B cell (primary cell): ENCODE results near the gene CFAP141. TPM values are rescaled to one million over a fixed set of nuclear protein-coding genes. Genes with fewer than 3 reads are reported as not detected.
"Not testable (repeated sequence)": the region's sequence is repeated elsewhere in the genome, so short reads cannot be mapped to it uniquely, and the experiment has no call there.

Experiments used
- ATAC-seq: fragments of 200-7000 bp; cut with Tn5 transposase; one replicate; pipeline ENCODE4 v1.10.0; 2021; ENCODE audit warnings: low read depth, mild to moderate bottlenecking, moderate number of reproducible peaks, moderate library complexity
- CTCF ChIA-PET: fragments of 350-600 bp; sonication (Branson Sonifier 250); formaldehyde crosslinking; loops from one replicate; lab custom pipeline; 2021; ENCODE audit warnings: antibody characterized with exemption, inconsistent platforms; lab: Charles Lee
- POLR2A ChIA-PET: fragments of 350-600 bp; sonication (Branson Sonifier 250); formaldehyde crosslinking; loops from one replicate; lab custom pipeline; 2021; ENCODE audit warnings: antibody characterized with exemption; lab: Charles Lee
- DNase-seq: peaks from one replicate; pipeline ENCODE4 v3.0.0; 2013
- H2AFZ ChIP-seq: 2 replicates; pipeline ENCODE4 v1.6.1; 2012; ENCODE audit warnings: mild to moderate bottlenecking, low read depth, low read length; ENCODE audit not compliant: insufficient read depth, poor library complexity, severe bottlenecking
- H3K27ac ChIP-seq, 2 donors: 1 replicate in 1 of 2; 2 replicates in 1 of 2; pipeline ENCODE4 v1.5.1; 2012 to 2013; ENCODE audit warnings: low read length in 2 of 2, mild to moderate bottlenecking in 2 of 2, moderate library complexity in 1 of 2
- H3K27me3 ChIP-seq, 4 experiments: fragments of 200-600 bp in 1 of 4; sonication (generic) in 1 of 4; replicated peaks in 1 of 4; 1 replicate in 2 of 4; 2 replicates in 2 of 4; pipeline versions ENCODE4 v1.6.1 to v1.7.0; 2013 to 2016; ENCODE audit warnings: low read length in 3 of 4, mild to moderate bottlenecking in 2 of 4, mixed read lengths in 1 of 4, moderate library complexity in 1 of 4; ENCODE audit not compliant: insufficient read depth in 4 of 4, control insufficient read depth in 3 of 4; ENCODE audit errors: control extremely low read depth in 1 of 4
- H3K36me3 ChIP-seq, 2 experiments: replicated peaks in 1 of 2; 1 replicate in 1 of 2; 2 replicates in 1 of 2; pipeline versions ENCODE4 v1.6.1 to v1.7.1; 2013; ENCODE audit warnings: low read length in 1 of 2; ENCODE audit not compliant: insufficient read depth in 2 of 2, control insufficient read depth in 1 of 2; ENCODE audit errors: control extremely low read depth in 1 of 2, extremely low read depth in 1 of 2
- H3K4me1 ChIP-seq, 2 donors: fragments of 200-600 bp in 1 of 2; sonication (generic) in 1 of 2; 1 replicate in 1 of 2; 2 replicates in 1 of 2; pipeline versions ENCODE4 v1.5.1 to v1.6.1; 2013 to 2017; ENCODE audit warnings: low read length in 2 of 2; ENCODE audit not compliant: control insufficient read depth in 2 of 2, insufficient read depth in 2 of 2
- H3K4me2 ChIP-seq: replicated peaks from 2 replicates; pipeline ENCODE3; 2012; ENCODE audit warnings: mild to moderate bottlenecking, low read depth, low read length; ENCODE audit not compliant: poor library complexity, severe bottlenecking
- H3K4me3 ChIP-seq, 5 experiments: fragments of 200-600 bp in 1 of 5; sonication (generic) in 1 of 5; 1 replicate in 3 of 5; 2 replicates in 2 of 5; pipeline versions ENCODE4 v1.5.1 to v1.7.0; 2011 to 2016; ENCODE audit warnings: low read length in 4 of 5, mild to moderate bottlenecking in 4 of 5, low read depth in 2 of 5, control low read depth in 1 of 5, moderate library complexity in 1 of 5; ENCODE audit not compliant: insufficient read depth in 1 of 5; ENCODE audit errors: control extremely low read depth in 1 of 5, extremely low read depth in 1 of 5
- H3K79me2 ChIP-seq: fragments of 200-600 bp; sonication (generic); one replicate; pipeline ENCODE4 v1.6.0; 2016; ENCODE audit warnings: low read length; ENCODE audit not compliant: control insufficient read depth, insufficient read depth
- H3K9ac ChIP-seq: fragments of 200-600 bp; sonication (generic); 2 replicates; pipeline ENCODE4 v1.6.1; 2017; ENCODE audit warnings: mild to moderate bottlenecking, low read length, moderate library complexity
- H3K9me3 ChIP-seq, 3 donors: one replicate each; pipeline versions ENCODE4 v1.6.1 to v1.7.1; 2013; ENCODE audit warnings: low read length in 2 of 3; ENCODE audit not compliant: control insufficient read depth in 2 of 3, insufficient read depth in 1 of 3; ENCODE audit errors: control extremely low read depth in 1 of 3
- H4K20me1 ChIP-seq: 2 replicates; pipeline ENCODE4 v1.6.0; 2012; ENCODE audit warnings: mild to moderate bottlenecking, low read length; ENCODE audit not compliant: insufficient read depth, control insufficient read depth, poor library complexity, severe bottlenecking
- H3K27ac Mint-ChIP-seq: one replicate; pipeline ENCODE4 v1.8.0; 2021; ENCODE audit warnings: mixed read lengths
- H3K27me3 Mint-ChIP-seq: one replicate; pipeline ENCODE4 v1.8.0; 2021; ENCODE audit warnings: mixed read lengths
- H3K4me1 Mint-ChIP-seq: one replicate; pipeline ENCODE4 v1.8.0; 2021; ENCODE audit warnings: mixed read lengths
- H3K4me3 Mint-ChIP-seq: one replicate; pipeline ENCODE4 v1.8.0; 2021; ENCODE audit warnings: mixed read lengths
- H3K9me3 Mint-ChIP-seq: one replicate; pipeline ENCODE4 v1.8.0; 2022; ENCODE audit warnings: mixed read lengths; ENCODE audit not compliant: insufficient read depth
- CTCF ChIP-seq: fragments of 200-600 bp; IDR thresholded peaks from one replicate; pipeline ENCODE4 v1.8.0; 2022; ENCODE audit warnings: antibody characterized with exemption, mild to moderate bottlenecking
- EZH2 ChIP-seq: IDR thresholded peaks from 2 replicates; pipeline ENCODE4 v1.6.1; 2012; ENCODE audit warnings: borderline replicate concordance, low read depth, mild to moderate bottlenecking, moderate library complexity, low read length; ENCODE audit not compliant: insufficient read depth, poor library complexity, severe bottlenecking
- WGBS: methylation state at CpG from one replicate; pipeline ENCODE4 v1.1.5; 2013; ENCODE audit warnings: missing lambda C conversion rate; ENCODE audit not compliant: insufficient coverage; 5-methylcytosine and 5-hydroxymethylcytosine counted together
- intact Hi-C: fragments of 100-400 bp; cut with micrococcal nuclease; formaldehyde crosslinking; loops from one replicate; pipeline ENCODE4 v1.10.0; 2022
- polyA plus RNA-seq: library from polyadenylated mRNA; depleted of rRNA; stranded (reverse); fragments of >200 nt; gene quantifications from 2 replicates; pipeline ENCODE4 v1.2.3, GENCODE V29; 2012
- total RNA-seq, 2 donors: library from RNA; stranded (reverse); fragments of 120-200 nt in 1 of 2; gene quantifications; 1 replicate in 1 of 2; 2 replicates in 1 of 2; pipeline versions ENCODE4 v1.2.3 to v1.2.4, GENCODE V29; 2013 to 2022

CFAP141 gene
- total and polyA plus RNA-seq, 2 donors (not counting 1 experiment from before 2014, with no cell fraction given) = not detected

- Mint-ChIP-seq H3K9me3 (no peaks in the 10 kb centered on the region), H3K4me1 (peaks cover 7% of the 10 kb centered on the region), H3K27ac (no peak overlapping the region), H3K4me3 (no peak overlapping the region), H3K27me3 (no peaks in the 10 kb centered on the region)
- Histone ChIP-seq H3K36me3 (peaks cover 16 to 80% of the 10 kb centered on the region in 2 experiments), H3K9ac (no peak overlapping the region), H3K27ac (no peak overlapping the region), H2AFZ (no peak overlapping the region), H3K4me3 (no peak overlapping the region), H4K20me1 (peaks cover 43% of the 10 kb centered on the region), H3K9me3 (no peaks in the 10 kb centered on the region), H3K79me2 (peaks cover 56% of the 10 kb centered on the region), H3K4me1 (no peaks in the 10 kb centered on the region), H3K27me3 (no peaks in the 10 kb centered on the region), H3K4me2 (no peak overlapping the region)
- TF ChIP-seq CTCF (no peak), EZH2 (no peak)
- intact Hi-C loops = no loop called here
- WGBS = 86% methylated on average over 1 of the region's 2 CpGs
- POLR2A ChIA-PET = no interaction called here
- CTCF ChIA-PET = no interaction called here
- DNase-seq = no peak
- ATAC-seq = no peak
Observed at GRCh38 chr1:154237435-154237834, 31.3 kb upstream of the CFAP141 start.

GRCh38 chr1:154236855-154237254 lies 30.7 kb upstream of the CFAP141 start:
- Histone ChIP-seq H3K36me3 (peaks cover 16 to 78% of the 10 kb centered on the region in 2 experiments), H3K79me2 (peaks cover 62% of the 10 kb centered on the region), H3K9ac (no peak overlapping the region), H3K27ac (no peak overlapping the region), H3K4me2 (no peak overlapping the region), H3K4me3 (no peak overlapping the region), H2AFZ (no peak overlapping the region), H3K27me3 (no peaks in the 10 kb centered on the region), H3K4me1 (no peaks in the 10 kb centered on the region), H4K20me1 (peaks cover 42% of the 10 kb centered on the region), H3K9me3 (no peaks in the 10 kb centered on the region)
- Mint-ChIP-seq H3K4me3 (no peak overlapping the region), H3K4me1 (peaks cover 7% of the 10 kb centered on the region), H3K27ac (no peak overlapping the region), H3K9me3 (no peaks in the 10 kb centered on the region), H3K27me3 (no peaks in the 10 kb centered on the region)
- CTCF ChIA-PET = no interaction called here
- WGBS = no CpG with 5 or more reads among the region's 4 CpGs
- intact Hi-C loops = no loop called here
- POLR2A ChIA-PET = no interaction called here
- TF ChIP-seq CTCF (no peak), EZH2 (no peak)
- no peak for DNase-seq
- ATAC-seq = no peak

DNA sequence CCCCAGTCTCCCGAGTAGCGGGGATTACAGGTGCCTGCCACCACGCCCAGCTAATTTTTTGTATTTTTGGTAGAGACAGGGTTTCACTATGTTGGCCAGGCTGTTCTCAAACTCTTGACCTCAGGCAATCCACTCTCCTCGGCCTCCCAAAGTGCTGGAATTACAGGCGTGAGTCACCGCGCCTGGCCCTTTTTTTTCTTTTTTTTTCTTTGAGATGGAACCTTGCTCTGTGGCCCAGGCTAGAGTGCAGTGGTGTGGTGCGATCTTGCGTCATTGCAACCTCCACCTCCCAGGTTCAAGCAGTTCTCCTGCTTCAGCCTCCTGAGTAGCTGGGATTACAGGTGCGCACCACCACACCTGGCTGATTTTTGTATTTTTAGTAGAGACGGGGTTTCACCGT lies 27.0 kb upstream of the CFAP141 start:
- H3K4me1 ChIP-seq, H3K4me3 ChIP-seq, H2AFZ ChIP-seq, H3K27me3 ChIP-seq, H3K4me2 ChIP-seq, H3K27ac Mint-ChIP-seq, H3K4me1 Mint-ChIP-seq, H3K9me3 Mint-ChIP-seq, POLR2A ChIA-PET, H3K27ac ChIP-seq, intact Hi-C loops, H3K4me3 Mint-ChIP-seq, H3K27me3 Mint-ChIP-seq, DNase-seq, H3K9ac ChIP-seq, ATAC-seq, H3K9me3 ChIP-seq: not testable (repeated sequence)
- Histone ChIP-seq H3K79me2 (peaks cover 91% of the 10 kb centered on the region), H3K36me3 (peaks cover 11 to 87% of the 10 kb centered on the region in 2 experiments), H4K20me1 (peaks cover 27% of the 10 kb centered on the region)
- 96% methylated on average over 8 of the region's 12 CpGs for WGBS
- CTCF ChIA-PET = interaction anchor here (0.7 kb wide), 1 partner anchor 1780 kb away, joined by 4 read pairs; no protein-coding TSS in a partner anchor
